ENCODE results near the gene IGFBP5. TPM values are rescaled to one million over a fixed set of nuclear protein-coding genes. Genes with fewer than 3 reads are reported as not detected.
A peak's percentile ranks its signal among the peaks of the same experiment; 100 is the strongest.

The IGFBP5 gene
- total and polyA plus RNA-seq, 9 of the 15 experiments (the other 6 are each of a cell fraction or from before 2014, with no cell fraction given): 0.01 to 1.9 (median 0.03) TPM; not detected in 6

DNA sequence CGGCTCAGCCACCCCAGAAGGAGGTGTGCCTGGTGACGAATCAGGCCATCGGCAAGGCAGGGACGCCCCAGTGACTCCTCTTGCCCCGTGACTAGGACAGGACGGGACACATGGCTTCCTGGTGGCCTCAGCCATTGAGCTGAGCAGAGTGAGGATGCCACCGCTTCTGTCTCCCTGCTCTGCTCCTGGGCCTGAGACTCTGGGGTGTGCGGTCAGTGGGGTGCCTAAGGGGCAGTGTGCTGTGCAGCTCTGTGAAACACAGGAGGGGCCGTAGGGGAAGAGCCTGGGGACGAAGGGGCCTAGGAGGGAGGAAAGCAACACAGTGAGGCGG is 24.3 kb downstream of the IGFBP5 start:
- in situ Hi-C loops (cut with MboI) (loop anchor here (25.0 kb wide), 1 partner anchor 459 kb away; no protein-coding TSS in a partner anchor), intact Hi-C loops (cut with micrococcal nuclease) (no loop called here)
- 15% methylated on average over 6 of the region's 11 CpGs for WGBS (ENCODE audit: insufficient coverage, low coverage, missing lambda C conversion rate)
- no peaks in the 10 kb centered on the region for H3K79me2 ChIP-seq (ENCODE audit: control insufficient read depth, insufficient read depth, low read length)
- TF ChIP-seq RBM34 (IDR thresholded peaks at IDR 0.05; ENCODE audit: borderline replicate concordance, insufficient read depth, low read length): no peak
- TF ChIP-seq, protein P1, sequence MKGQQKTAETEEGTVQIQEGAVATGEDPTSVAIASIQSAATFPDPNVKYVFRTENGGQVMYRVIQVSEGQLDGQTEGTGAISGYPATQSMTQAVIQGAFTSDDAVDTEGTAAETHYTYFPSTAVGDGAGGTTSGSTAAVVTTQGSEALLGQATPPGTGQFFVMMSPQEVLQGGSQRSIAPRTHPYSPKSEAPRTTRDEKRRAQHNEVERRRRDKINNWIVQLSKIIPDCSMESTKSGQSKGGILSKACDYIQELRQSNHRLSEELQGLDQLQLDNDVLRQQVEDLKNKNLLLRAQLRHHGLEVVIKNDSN (CRISPR knock-in tag; IDR thresholded peaks at IDR 0.05): no peak
- TF ChIP-seq ZNF408 (CRISPR knock-in tag; IDR thresholded peaks at IDR 0.05; ENCODE audit: low read depth): no peak
- no peak for TF ChIP-seq PHF20 (IDR thresholded peaks at IDR 0.05; ENCODE audit: partially characterized antibody)
- H3K9me3 ChIP-seq (replicated peaks; ENCODE audit: control insufficient read depth, insufficient read depth, low read depth, low read length): no peaks in the 10 kb centered on the region
- ATAC-seq (no peak; the same call in 2 of the 3 replicates), FAIRE-seq (no peak), DNase-seq (ENCODE audit: extremely low read depth in 1 of 4, low spot score in 3 of 4) (no peak)
- H3K36me3 ChIP-seq (ENCODE audit: control insufficient read depth, insufficient read depth, low read length): no peaks in the 10 kb centered on the region
- no peaks in the 10 kb centered on the region for H3K4me1 ChIP-seq (replicated peaks in 1 of 2; ENCODE audit: control insufficient read depth in 2 of 2, insufficient read depth in 2 of 2, low read length in 2 of 2)
- CTCF ChIA-PET (ENCODE audit: low intra/inter-chr PET ratio): no interaction called here
- no peaks in the 10 kb centered on the region for H3K9me1 ChIP-seq (ENCODE audit: control insufficient read depth, insufficient read depth, low read length)
- no peak overlapping the region for H2AFZ ChIP-seq (ENCODE audit: low read depth, low read length)
- H3K4me2 ChIP-seq (ENCODE audit: insufficient read depth, low read length): no peak overlapping the region
- H3K4me3 ChIP-seq: no peak overlapping the region
- no TSS peak for BruUV-seq (replicated peaks)
- no peaks in the 10 kb centered on the region for H4K20me1 ChIP-seq (replicated peaks; ENCODE audit: control insufficient read depth, insufficient read depth, low read length)
- H3K27me3 ChIP-seq (ENCODE audit: control insufficient read depth in 2 of 2, insufficient read depth in 2 of 2, low read length in 2 of 2): peaks cover 4 to 56% of the 10 kb centered on the region in 2 experiments; a peak in 3 of 5 replicates
- H3K9ac ChIP-seq (ENCODE audit: insufficient read depth in 1 of 2, low read depth in 2 of 2, low read length in 2 of 2): peak overlapping the region in 1 of 2 experiments; percentile 45; a peak in 1 of 4 replicates
- POLR2A ChIA-PET: no interaction called here
- H3K27ac ChIP-seq (ENCODE audit: extremely low read depth, low read depth, low read length): no peak overlapping the region

Measured in K562 (cell line).